ENCODE data around the gene ZNF275. TPM values are rescaled to one million over a fixed set of nuclear protein-coding genes. Genes with fewer than 3 reads are reported as not detected.

ZNF275 gene
- total and polyA plus RNA-seq, 2 of the 4 experiments (the other 2 are of a cell fraction) = 6.6 to 9.7 TPM

- Histone ChIP-seq H3K4me1 (ENCODE audit: control insufficient read depth, insufficient read depth, low read length) (no peaks in the 10 kb centered on the region), H3K9me1 (ENCODE audit: insufficient read depth, low read length) (no peaks in the 10 kb centered on the region), H3K27me3 (ENCODE audit: control insufficient read depth, insufficient read depth, low read length) (peaks cover 9% of the 10 kb centered on the region; the same call in 1 of the 2 replicates), H3K18ac (ENCODE audit: low read depth, low read length) (no peak overlapping the region), H3K79me1 (ENCODE audit: low read depth in 1 of 2, low read length in 2 of 2) (no peaks in the 10 kb centered on the region), H3K56ac (ENCODE audit: extremely low read depth, insufficient read depth, low read length) (no peak overlapping the region), H2BK15ac (ENCODE audit: low read depth, low read length) (no peak overlapping the region), H2BK20ac (ENCODE audit: low read depth, low read length) (no peak overlapping the region), H4K20me1 (ENCODE audit: insufficient read depth, low read length) (no peaks in the 10 kb centered on the region), H3K4ac (ENCODE audit: low read depth, low read length) (no peak overlapping the region), H2BK120ac (ENCODE audit: low read depth, low read length) (no peak overlapping the region), H3K9ac (ENCODE audit: low read depth, low read length) (no peak overlapping the region), H2AK9ac (replicated peaks; ENCODE audit: low read depth, low read length, poor library complexity) (no peak overlapping the region), H3K4me3 (ENCODE audit: insufficient read depth, low read depth, low read length) (no peak overlapping the region), H2BK5ac (ENCODE audit: low read depth, low read length, poor library complexity, severe bottlenecking) (no peak overlapping the region), H3K36me3 (ENCODE audit: control insufficient read depth, insufficient read depth, low read length) (no peaks in the 10 kb centered on the region), H3K23ac (ENCODE audit: low read depth, low read length) (no peak overlapping the region), H3K4me2 (ENCODE audit: low read depth, low read length) (no peak overlapping the region), H4K5ac (ENCODE audit: low read depth, low read length) (no peak overlapping the region), H3K27ac (ENCODE audit: insufficient read depth, low read length) (no peak overlapping the region), H2AFZ (replicated peaks; ENCODE audit: low read length, poor library complexity) (no peak overlapping the region), H3K14ac (replicated peaks; ENCODE audit: low read depth, low read length) (no peak overlapping the region), H3K9me3 (ENCODE audit: control insufficient read depth, insufficient read depth, low read length) (peaks cover 3% of the 10 kb centered on the region; the same call in 1 of the 2 replicates), H4K8ac (ENCODE audit: low read depth in 2 of 2, low read length in 2 of 2) (no peak overlapping the region), H4K91ac (ENCODE audit: insufficient read depth, low read depth, low read length) (no peak overlapping the region), H2AK5ac (ENCODE audit: low read depth, low read length) (no peak overlapping the region)
- CTCF ChIA-PET = no interaction called here
- intact Hi-C loops (cut with micrococcal nuclease) = no loop called here
- dilution Hi-C loops (cut with HindIII; ENCODE audit: low sequenced_read_pairs, unreplicated experiment) = no loop called here
- ATAC-seq (ENCODE audit: low read depth) (no peak), DNase-seq (no peak)
- no peak for TF ChIP-seq MAFK (IDR thresholded peaks at IDR 0.05; ENCODE audit: low read depth, low read length)
- TF ChIP-seq POLR2A (IDR thresholded peaks at IDR 0.05; ENCODE audit: low read depth, low read length) = no peak
- TF ChIP-seq MXI1 (IDR thresholded peaks at IDR 0.05; ENCODE audit: borderline replicate concordance, low read depth, low read length) = no peak
- TF ChIP-seq CHD1 (IDR thresholded peaks at IDR 0.05; ENCODE audit: low read depth, low read length) = no peak
- TF ChIP-seq NFE2L2 (IDR thresholded peaks at IDR 0.05; ENCODE audit: low read depth, low read length) = no peak
- TF ChIP-seq RCOR1 (IDR thresholded peaks at IDR 0.05; ENCODE audit: insufficient replicate concordance, low read length) = no peak
- TF ChIP-seq RAD21 (IDR thresholded peaks at IDR 0.05; ENCODE audit: low read length) = no peak
- POLR2A ChIA-PET (ENCODE audit: unreplicated experiment) = no interaction called here
- BruUV-seq (replicated peaks) = no TSS peak
- in situ Hi-C loops (cut with MboI; ENCODE audit: low sequenced_read_pairs) = no loop called here
- WGBS, 2 experiments (ENCODE audit: extremely low coverage in 2 of 2, insufficient read length in 1 of 2) = 71% methylated on average over 18 of the region's 27 CpGs; no CpG with 5 or more reads in 1 of the 2 experiments
Observed at GRCh38 chrX:153397256-153397960, 63.5 kb downstream of the ZNF275 start.
